Cardiac muscle cell (in vitro differentiated cells and primary cell): ENCODE measurements around the gene MKNK2. TPM values are rescaled to one million over a fixed set of nuclear protein-coding genes. Genes with fewer than 3 reads are reported as not detected.
A peak's percentile ranks its signal among the peaks of the same experiment; 100 is the strongest.

ENCODE experiments used
- DNase-seq, 2 donors: peaks; one replicate each; pipeline versions ENCODE4 v3.0.0 to v3.0.0-alpha.2; 2010 to 2017; ENCODE audit warnings: low read depth in 1 of 2, low spot score in 1 of 2
- H3K27ac ChIP-seq: fragments of 200-600 bp; sonication (generic); 2 replicates; pipeline ENCODE4 v1.5.1; 2016
- H3K27me3 ChIP-seq: fragments of 200-600 bp; sonication (generic); 2 replicates; pipeline ENCODE4 v1.6.0; 2016; ENCODE audit warnings: control low read depth
- H3K36me3 ChIP-seq: fragments of 200-600 bp; sonication (generic); 2 replicates; pipeline ENCODE4 v1.5.1; 2016; ENCODE audit warnings: control low read depth
- H3K4me1 ChIP-seq: fragments of 200-600 bp; sonication (generic); 2 replicates; pipeline ENCODE4 v1.8.1; 2017; ENCODE audit warnings: low read depth, mild to moderate bottlenecking, mixed run types
- H3K4me3 ChIP-seq: fragments of 200-600 bp; sonication (generic); 2 replicates; pipeline ENCODE4 v1.5.1; 2016; ENCODE audit warnings: mild to moderate bottlenecking
- H3K9me3 ChIP-seq: fragments of 200-600 bp; sonication (generic); 2 replicates; pipeline ENCODE4 v1.5.1; 2017; ENCODE audit warnings: low read depth, mild to moderate bottlenecking, control low read depth
- CTCF ChIP-seq: IDR thresholded peaks from 2 replicates; pipeline ENCODE4 v1.5.1; 2012; ENCODE audit warnings: low read depth, mild to moderate bottlenecking, low read length
- polyA plus RNA-seq: library from polyadenylated mRNA; unstranded; fragments of >200 nt; fragmentation: Nextera tagmentation; extraction: Ambion mirVana; gene quantifications from 2 replicates; pipeline ENCODE4 v1.2.1, GENCODE V29; 2016
- total RNA-seq: library from RNA; depleted of rRNA; stranded (reverse); fragments of >200 nt; gene quantifications from 2 replicates; pipeline ENCODE4 v1.2.3, GENCODE V29; 2016

Gene MKNK2
- total and polyA plus RNA-seq, 2 experiments from 2014 or later, result 72.8 to 76.6 TPM

- DNase-seq, result peak in 1 of 2 donors; percentile 77
- no peak overlapping the region for H3K27ac ChIP-seq
Observed at GRCh38 chr19:2051773-2052704, 995 bp upstream of the MKNK2 start.

GRCh38 chr19:2050349-2050990 lies 574 bp downstream of the MKNK2 start:
- H3K27ac ChIP-seq, result peak overlapping the region; percentile 21
- no peaks in the 10 kb centered on the region for H3K27me3 ChIP-seq
- H3K4me3 ChIP-seq, result peak overlapping the region; percentile 89
- peaks cover 11% of the 10 kb centered on the region for H3K4me1 ChIP-seq
- no peaks in the 10 kb centered on the region for H3K9me3 ChIP-seq
- no peak for TF ChIP-seq CTCF
- no peak for DNase-seq
- H3K36me3 ChIP-seq, result no peaks in the 10 kb centered on the region

More at GRCh38 chr19:2051773-2052704, 995 bp upstream of the MKNK2 start:
- no peaks in the 10 kb centered on the region for H3K9me3 ChIP-seq
- peaks cover 16% of the 10 kb centered on the region for H3K4me1 ChIP-seq
- H3K4me3 ChIP-seq, result no peak overlapping the region
- no peaks in the 10 kb centered on the region for H3K36me3 ChIP-seq
- TF ChIP-seq CTCF, result no peak
- H3K27me3 ChIP-seq, result no peaks in the 10 kb centered on the region

- H3K4me1 ChIP-seq, result peaks cover 11% of the 10 kb centered on the region
- H3K36me3 ChIP-seq, result no peaks in the 10 kb centered on the region
- peak overlapping the region; percentile 89 for H3K4me3 ChIP-seq
- no peaks in the 10 kb centered on the region for H3K9me3 ChIP-seq
- peak; percentile 54 to 70 for DNase-seq
- TF ChIP-seq CTCF, result no peak
- H3K27ac ChIP-seq, result peak overlapping the region; percentile 46
- H3K27me3 ChIP-seq, result no peaks in the 10 kb centered on the region
Observed at GRCh38 chr19:2049741-2050348, 1.2 kb downstream of the MKNK2 start.

GRCh38 chr19:2048959-2049740 lies 1.9 kb downstream of the MKNK2 start:
- H3K27me3 ChIP-seq, result no peaks in the 10 kb centered on the region
- peak overlapping the region; percentile 89 for H3K4me3 ChIP-seq
- no peak for DNase-seq
- H3K27ac ChIP-seq, result peak overlapping the region; percentile 46
- H3K36me3 ChIP-seq, result no peaks in the 10 kb centered on the region
- H3K9me3 ChIP-seq, result no peaks in the 10 kb centered on the region
- H3K4me1 ChIP-seq, result peaks cover 11% of the 10 kb centered on the region
- TF ChIP-seq CTCF, result no peak
